Measurements from ENCODE around the gene MYO7B. TPM values are rescaled to one million over a fixed set of nuclear protein-coding genes. Genes with fewer than 3 reads are reported as not detected.

The MYO7B gene
- total RNA-seq, 1 donor from 2014 or later: 1.3 TPM

- no peaks in the 10 kb centered on the region for H3K36me3 ChIP-seq
- no peaks in the 10 kb centered on the region for H3K4me1 ChIP-seq
- H3K9me3 ChIP-seq: peaks cover 0 to 11% of the 10 kb centered on the region in 2 donors
- no peaks in the 10 kb centered on the region for H3K27me3 ChIP-seq
- H3K27ac ChIP-seq: no peak overlapping the region
- DNase-seq (ENCODE audit: low spot score in 2 of 2): peak in 1 of 2 donors; percentile 24
- no peak overlapping the region for H3K4me3 ChIP-seq
- no peak for TF ChIP-seq CTCF (IDR thresholded peaks at IDR 0.05)
- intact Hi-C loops (cut with DNase I): no loop called here
These were observed 75.1 kb downstream of the MYO7B start for GRCh38 chr2:127610561-127610960.

GRCh38 chr2:127611076-127611925, 75.8 kb downstream of the MYO7B start:
- Histone ChIP-seq H3K9me3 (peaks cover 0 to 11% of the 10 kb centered on the region in 2 donors), H3K4me3 (no peak overlapping the region), H3K4me1 (no peaks in the 10 kb centered on the region), H3K27me3 (no peaks in the 10 kb centered on the region), H3K36me3 (no peaks in the 10 kb centered on the region), H3K27ac (no peak overlapping the region)
- TF ChIP-seq CTCF (IDR thresholded peaks at IDR 0.05): no peak
- DNase-seq (ENCODE audit: low spot score in 2 of 2): peak in 1 of 2 donors; percentile 45
- intact Hi-C loops (cut with DNase I): no loop called here

GRCh38 chr2:127612111-127612822, 76.8 kb downstream of the MYO7B start:
- DNase-seq (ENCODE audit: low spot score in 2 of 2): peak in 1 of 2 donors; percentile 28
- intact Hi-C loops (cut with DNase I): no loop called here
- no peak for TF ChIP-seq CTCF (IDR thresholded peaks at IDR 0.05)
- no peak overlapping the region for H3K27ac ChIP-seq
- H3K27me3 ChIP-seq: no peaks in the 10 kb centered on the region
- H3K4me3 ChIP-seq: no peak overlapping the region
- no peaks in the 10 kb centered on the region for H3K4me1 ChIP-seq
- peaks cover 0 to 11% of the 10 kb centered on the region in 2 donors for H3K9me3 ChIP-seq
- no peaks in the 10 kb centered on the region for H3K36me3 ChIP-seq

GRCh38 chr2:127614246-127614645, 78.8 kb downstream of the MYO7B start:
- intact Hi-C loops (cut with DNase I): no loop called here
- DNase-seq (ENCODE audit: low spot score in 2 of 2): no peak
- Histone ChIP-seq H3K27me3 (no peaks in the 10 kb centered on the region), H3K36me3 (no peaks in the 10 kb centered on the region), H3K27ac (no peak overlapping the region), H3K4me3 (no peak overlapping the region), H3K9me3 (peaks cover 0 to 11% of the 10 kb centered on the region in 2 donors), H3K4me1 (no peaks in the 10 kb centered on the region)
- no peak for TF ChIP-seq CTCF (IDR thresholded peaks at IDR 0.05)

GRCh38 chr2:127614731-127615130, 79.2 kb downstream of the MYO7B start:
- TF ChIP-seq CTCF (IDR thresholded peaks at IDR 0.05): no peak
- no peak for DNase-seq (ENCODE audit: low spot score in 2 of 2)
- Histone ChIP-seq H3K9me3 (peaks cover 0 to 11% of the 10 kb centered on the region in 2 donors), H3K27me3 (no peaks in the 10 kb centered on the region), H3K4me1 (no peaks in the 10 kb centered on the region), H3K4me3 (no peak overlapping the region), H3K27ac (no peak overlapping the region), H3K36me3 (no peaks in the 10 kb centered on the region)
- intact Hi-C loops (cut with DNase I): no loop called here
